GM20000 (cell line): ENCODE data around the gene SLC44A4.
"Not testable (repeated sequence)": the region's sequence is repeated elsewhere in the genome, so short reads cannot be mapped to it uniquely, and the experiment has no call there.

Experiments used
- DNase-seq: peaks from one replicate; pipeline ENCODE4 v3.0.0; 2012; ENCODE audit warnings: low spot score
- CTCF ChIP-seq: IDR thresholded peaks from 2 replicates; pipeline ENCODE4 v1.5.1; 2012; ENCODE audit warnings: mild to moderate bottlenecking, control low read depth; ENCODE audit errors: extremely low read depth, missing control alignments

The SLC44A4 gene

GRCh38 chr6:31869343-31869742, 9.5 kb downstream of the SLC44A4 start:
- no peak for TF ChIP-seq CTCF
- DNase-seq: no peak

- DNase-seq: not testable (repeated sequence)
Measured at GRCh38 chr6:31868658-31868971, 10.2 kb downstream of the SLC44A4 start.

- no peak for DNase-seq
- no peak for TF ChIP-seq CTCF
Measured at GRCh38 chr6:31865205-31866118, 13.3 kb downstream of the SLC44A4 start.

DNA sequence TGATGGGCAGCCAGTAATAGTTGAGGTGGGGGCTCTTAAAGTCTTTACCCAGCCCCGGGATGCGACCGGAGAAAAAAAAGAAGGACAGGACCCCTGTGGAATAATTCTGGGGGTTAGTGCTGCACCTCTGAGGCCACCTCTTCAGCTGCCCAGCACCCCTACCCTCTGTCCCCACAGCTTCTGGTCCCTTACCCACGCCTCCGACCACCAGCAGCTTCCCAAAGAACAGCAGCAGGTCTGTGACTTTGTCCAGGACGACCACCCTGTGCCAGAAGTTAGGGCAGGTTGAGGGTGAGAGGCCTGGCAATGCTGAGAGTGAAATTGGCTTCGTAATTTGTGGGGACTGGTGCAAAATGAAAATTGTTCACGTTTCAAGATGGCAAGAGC, 14.0 kb downstream of the SLC44A4 start:
- no peak for DNase-seq
- TF ChIP-seq CTCF: no peak

- not testable (repeated sequence) for DNase-seq
Measured at GRCh38 chr6:31864123-31864562, 14.7 kb downstream of the SLC44A4 start.

DNA sequence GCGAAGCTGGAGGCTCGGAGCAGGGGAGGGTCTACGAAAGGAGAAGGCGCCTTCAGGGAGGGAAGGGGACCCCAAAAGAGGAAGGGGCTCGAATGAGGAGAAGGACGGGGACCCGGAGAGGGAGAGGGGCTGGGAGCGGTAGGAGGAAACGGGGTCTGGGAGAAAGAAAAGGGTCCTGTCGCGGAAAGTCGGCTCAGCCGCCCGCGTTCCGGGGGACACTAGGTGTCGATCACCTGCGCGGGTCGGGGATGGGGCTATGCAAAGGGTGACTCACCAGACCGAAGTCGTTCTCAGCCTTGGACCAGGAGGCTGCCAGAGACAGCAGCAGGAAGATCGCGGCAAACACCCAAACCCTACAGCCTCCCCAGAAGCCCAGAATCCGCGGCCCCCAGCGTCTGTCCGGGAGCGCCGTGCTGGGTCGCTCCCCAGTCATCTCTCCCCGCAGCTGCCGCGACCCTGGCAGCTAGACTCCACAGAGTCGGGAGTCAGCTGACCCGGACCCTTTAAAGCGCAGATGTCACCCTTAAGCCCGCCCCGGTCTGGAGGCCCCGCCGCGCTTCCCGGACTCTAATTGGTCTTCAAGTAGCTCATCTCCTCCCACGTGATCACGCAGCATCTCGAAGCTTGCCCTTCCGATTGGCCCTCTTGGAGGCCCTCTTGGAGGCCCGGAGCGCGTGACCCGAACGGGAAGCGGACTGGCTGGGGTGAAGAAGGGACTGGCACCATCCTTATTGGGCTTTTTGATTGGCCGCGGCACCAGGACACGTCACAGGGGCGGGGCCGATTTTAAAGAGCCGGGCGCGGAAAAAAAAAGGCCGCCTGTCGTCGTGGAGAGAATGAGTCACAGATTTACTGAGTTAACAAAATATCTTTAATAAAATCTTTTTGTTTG, 16.2 kb downstream of the SLC44A4 start, which contains the start of gene NEU1:
NEU1 (minus strand) TSS at position 478 of the 892 bp plus-strand sequence; CDS start at position 433, 45 bp downstream.
- TF ChIP-seq CTCF: no peak
- DNase-seq: peak; percentile 99

DNA sequence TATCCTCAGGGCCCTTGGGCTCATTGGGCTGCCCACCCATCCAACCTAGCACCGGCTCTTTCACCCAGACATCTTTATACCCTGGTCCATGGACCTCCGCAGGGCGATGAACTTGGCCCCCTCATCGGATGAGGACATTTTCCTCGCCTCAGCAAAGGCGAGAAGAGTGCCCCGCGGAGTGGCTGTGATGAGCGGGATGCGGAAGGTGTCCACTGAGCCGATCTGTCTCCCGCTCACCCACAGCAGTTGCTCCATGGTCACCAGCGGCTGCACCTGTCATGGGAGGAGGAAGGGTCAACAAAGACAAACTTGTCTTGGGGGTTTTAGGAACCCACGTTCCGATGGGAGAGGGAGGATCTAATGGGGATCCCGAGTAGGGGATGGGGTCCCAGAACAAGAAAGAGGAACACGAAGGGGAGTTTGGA, 16.9 kb downstream of the SLC44A4 start:
- no peak for TF ChIP-seq CTCF
- DNase-seq: no peak

- no peak for TF ChIP-seq CTCF
- no peak for DNase-seq
Measured at GRCh38 chr6:31861150-31861549, 17.6 kb downstream of the SLC44A4 start.
